ENCODE data around the gene DGKG. TPM values are rescaled to one million over a fixed set of nuclear protein-coding genes. Genes with fewer than 3 reads are reported as not detected.

Gene DGKG
- total and polyA plus RNA-seq, 2 of the 8 experiments (the other 6 are each of a cell fraction or from before 2014, with no cell fraction given), result 0.30 to 0.48 TPM

- no peaks in the 10 kb centered on the region for H3K36me3 ChIP-seq (ENCODE audit: control insufficient read depth in 2 of 4, insufficient read depth in 4 of 4, low read length in 3 of 4)
- H2BK15ac ChIP-seq (ENCODE audit: low read length), result no peak overlapping the region
- 92% methylated on average over 7 of the region's 7 CpGs; no CpG with 5 or more reads in 1 of the 2 experiments for WGBS, 2 experiments (ENCODE audit: extremely low coverage in 1 of 2, insufficient coverage in 1 of 2, insufficient read length in 1 of 2, insufficient replicate concordance in 2 of 2, low coverage in 1 of 2, low lambda C conversion rate in 2 of 2, missing lambda C conversion rate in 1 of 2)
- H4K5ac ChIP-seq (ENCODE audit: insufficient read length, low read depth, low read length), result no peak overlapping the region
- H3K4ac ChIP-seq (replicated peaks; ENCODE audit: insufficient read length, low read depth, low read length), result no peak overlapping the region
- H2BK120ac ChIP-seq (replicated peaks; ENCODE audit: low read depth, low read length), result no peak overlapping the region
- no peak overlapping the region for H4K91ac ChIP-seq (replicated peaks; ENCODE audit: insufficient read length, low read length)
- no peaks in the 10 kb centered on the region for H3K79me1 ChIP-seq (ENCODE audit: low read depth, low read length)
- no peak overlapping the region for H2BK5ac ChIP-seq (ENCODE audit: low read depth, low read length)
- DNase-seq (ENCODE audit: low read depth in 1 of 2, low spot score in 2 of 2), result no peak
- no peak overlapping the region for H4K8ac ChIP-seq (ENCODE audit: extremely low read depth, insufficient read depth, low read length)
- FAIRE-seq, result no peak
- no peak overlapping the region for H3K18ac ChIP-seq (ENCODE audit: extremely low read depth, low read length)
- TF ChIP-seq MAX (IDR thresholded peaks at IDR 0.05), result no peak
- H2BK20ac ChIP-seq (ENCODE audit: low read length), result no peak overlapping the region
- no peaks in the 10 kb centered on the region for H3K27me3 ChIP-seq (replicated peaks in 1 of 4; ENCODE audit: control insufficient read depth in 3 of 4, extremely low read depth in 1 of 4, insufficient read depth in 3 of 4, low read length in 3 of 4)
- H4K20me1 ChIP-seq (replicated peaks in 1 of 2; ENCODE audit: control insufficient read depth in 1 of 2, insufficient read depth in 2 of 2, low read length in 2 of 2), result no peaks in the 10 kb centered on the region
- no peak overlapping the region for H2BK12ac ChIP-seq (ENCODE audit: low read depth, low read length)
- H3K4me2 ChIP-seq (ENCODE audit: insufficient read depth in 1 of 2, low read depth in 2 of 2, low read length in 2 of 2), result no peak overlapping the region
- no peak overlapping the region for H3K9ac ChIP-seq (replicated peaks in 1 of 4; ENCODE audit: extremely low read depth in 1 of 4, low read depth in 3 of 4, low read length in 3 of 4)
- H3K27ac ChIP-seq (ENCODE audit: low read depth, low read length), result no peak overlapping the region
- ChIA-PET CTCF (ENCODE audit: partially characterized antibody) (interaction anchor here (0.9 to 10.4 kb wide), 6 partner anchors 8 to 291 kb away, joined by 3 to 156 read pairs (median 5); no protein-coding TSS in a partner anchor), POLR2A (ENCODE audit: partially characterized antibody) (no interaction called here)
- no peaks in the 10 kb centered on the region for H3K79me2 ChIP-seq (ENCODE audit: control insufficient read depth in 1 of 2, insufficient read depth in 2 of 2, low read length in 2 of 2)
- no peak overlapping the region for H3K14ac ChIP-seq (ENCODE audit: insufficient read length)
- H3K4me3 ChIP-seq (ENCODE audit: extremely low read depth in 1 of 4, insufficient read depth in 2 of 4, low read depth in 3 of 4, low read length in 4 of 4), result no peak overlapping the region
- H3K56ac ChIP-seq (replicated peaks; ENCODE audit: insufficient read length, low read depth, low read length), result no peak overlapping the region
- H3K4me1 ChIP-seq (replicated peaks in 1 of 4; ENCODE audit: control insufficient read depth in 3 of 4, insufficient read depth in 4 of 4, low read length in 3 of 4), result peaks cover 0 to 3% (median 0%) of the 10 kb centered on the region in 4 experiments; a peak in 1 of 7 replicates
- no peaks in the 10 kb centered on the region for H3K9me3 ChIP-seq (ENCODE audit: insufficient read depth in 2 of 2, low read depth in 1 of 2, low read length in 1 of 2)
- H2AFZ ChIP-seq (ENCODE audit: low read length), result no peak overlapping the region
- H3K23me2 ChIP-seq (ENCODE audit: low read depth, low read length), result no peaks in the 10 kb centered on the region
- no peak overlapping the region for H3K23ac ChIP-seq (ENCODE audit: insufficient read length)
- no peak overlapping the region for H2AK5ac ChIP-seq (ENCODE audit: low read depth, low read length)
Measured at GRCh38 chr3:186248850-186249249, 113.2 kb downstream of the DGKG start.
